CD4-positive, alpha-beta T cell treated with Interleukin-4 for 1 hour (primary cell): ENCODE data around the gene UBTD2.
"Not testable (repeated sequence)": the region's sequence is repeated elsewhere in the genome, so short reads cannot be mapped to it uniquely, and the experiment has no call there.

Source experiments
- DNase-seq, 2 donors: peaks; one replicate each; pipeline ENCODE4 v3.0.0-alpha.2; 2020 to 2022

UBTD2 gene

GRCh38 chr5:172245046-172245445 lies 38.5 kb downstream of the UBTD2 start:
- DNase-seq = no peak

- no peak for DNase-seq
These were observed 40.3 kb downstream of the UBTD2 start for GRCh38 chr5:172243302-172243701.

GRCh38 chr5:172238334-172238733 lies 45.2 kb downstream of the UBTD2 start:
- DNase-seq = no peak

GRCh38 chr5:172235827-172236736 lies 47.5 kb downstream of the UBTD2 start:
- DNase-seq = no peak

- DNase-seq = no peak
These were observed 48.3 kb downstream of the UBTD2 start for GRCh38 chr5:172235132-172235780.

- no peak for DNase-seq
These were observed 49.5 kb downstream of the UBTD2 start for GRCh38 chr5:172234031-172234430.

- DNase-seq = no peak
These were observed 53.7 kb downstream of the UBTD2 start for GRCh38 chr5:172229904-172230303.

- no peak for DNase-seq
These were observed 58.6 kb downstream of the UBTD2 start for GRCh38 chr5:172224996-172225395.

GRCh38 chr5:172223901-172224873 lies 59.4 kb downstream of the UBTD2 start:
- no peak for DNase-seq

- no peak for DNase-seq
These were observed 64.3 kb downstream of the UBTD2 start for GRCh38 chr5:172219296-172219695.

GRCh38 chr5:172216345-172216744 lies 67.2 kb downstream of the UBTD2 start:
- DNase-seq = no peak

- no peak for DNase-seq
These were observed 70.4 kb downstream of the UBTD2 start for GRCh38 chr5:172213126-172213525.

GRCh38 chr5:172211676-172212075 lies 71.9 kb downstream of the UBTD2 start:
- no peak for DNase-seq

- DNase-seq = no peak
These were observed 73.8 kb downstream of the UBTD2 start for GRCh38 chr5:172209714-172210113.

GRCh38 chr5:172207511-172207910 lies 76.1 kb downstream of the UBTD2 start:
- no peak for DNase-seq

GRCh38 chr5:172205984-172206383 lies 77.6 kb downstream of the UBTD2 start:
- not testable (repeated sequence) for DNase-seq

GRCh38 chr5:172200476-172200875 lies 83.1 kb downstream of the UBTD2 start:
- no peak for DNase-seq

GRCh38 chr5:172199446-172199845 lies 84.1 kb downstream of the UBTD2 start:
- DNase-seq = no peak

- DNase-seq = not testable (repeated sequence)
These were observed 85.8 kb downstream of the UBTD2 start for GRCh38 chr5:172197775-172198174.

- no peak for DNase-seq
These were observed 88.4 kb downstream of the UBTD2 start for GRCh38 chr5:172194985-172195774.

- no peak for DNase-seq
These were observed 89.7 kb downstream of the UBTD2 start, which contains the start of gene EFCAB9 for GRCh38 chr5:172193872-172194271. Gene EFCAB9, plus strand, starts transcription at chr5:172194172. Its CDS starts 1 bp downstream, at chr5:172194173.

GRCh38 chr5:172189693-172190296 lies 93.8 kb downstream of the UBTD2 start:
- DNase-seq = no peak
